Endodermal cell (in vitro differentiated cells): ENCODE measurements around the gene PLA2R1. TPM values are rescaled to one million over a fixed set of nuclear protein-coding genes. Genes with fewer than 3 reads are reported as not detected.
A peak's percentile ranks its signal among the peaks of the same experiment; 100 is the strongest.

Experiments used
- DNase-seq: peaks from one replicate; pipeline ENCODE4 v3.0.0-alpha.2; 2017
- H3K27ac ChIP-seq: 2 replicates; pipeline ENCODE4 v1.5.1; 2013; ENCODE audit warnings: mild to moderate bottlenecking, low read depth, low read length, moderate library complexity
- H3K27me3 ChIP-seq: 2 replicates; pipeline ENCODE4 v1.6.1; 2013; ENCODE audit warnings: mild to moderate bottlenecking, low read length, moderate library complexity; ENCODE audit not compliant: insufficient read depth, control insufficient read depth, poor library complexity, severe bottlenecking
- H3K36me3 ChIP-seq: 2 replicates; pipeline ENCODE4 v1.7.0; 2013; ENCODE audit warnings: mild to moderate bottlenecking, low read length, moderate library complexity; ENCODE audit not compliant: control insufficient read depth, insufficient read depth
- H3K4me1 ChIP-seq: one replicate; pipeline ENCODE4 v1.7.0; 2013; ENCODE audit warnings: low read length; ENCODE audit not compliant: control insufficient read depth, insufficient read depth
- H3K4me3 ChIP-seq: 2 replicates; pipeline ENCODE4 v1.5.1; 2013; ENCODE audit warnings: mild to moderate bottlenecking, low read length, moderate library complexity
- H3K9ac ChIP-seq: 2 replicates; pipeline ENCODE4 v1.6.1; 2013; ENCODE audit warnings: mild to moderate bottlenecking, low read length, moderate library complexity; ENCODE audit not compliant: poor library complexity, severe bottlenecking; ENCODE audit errors: extremely low read depth
- H3K9me3 ChIP-seq: 2 replicates; pipeline ENCODE4 v1.6.1; 2013; ENCODE audit warnings: mild to moderate bottlenecking, low read length, moderate library complexity; ENCODE audit not compliant: control insufficient read depth
- H3K27ac Mint-ChIP-seq: 2 replicates; pipeline ENCODE4 v1.8.0; 2020; ENCODE audit warnings: mixed read lengths
- H3K27me3 Mint-ChIP-seq: 2 replicates; pipeline ENCODE4 v1.8.0; 2021; ENCODE audit warnings: mild to moderate bottlenecking, mixed read lengths; ENCODE audit not compliant: insufficient read depth
- H3K36me3 Mint-ChIP-seq: 2 replicates; pipeline ENCODE4 v1.8.0; 2020; ENCODE audit warnings: low read depth, mixed read lengths
- H3K4me1 Mint-ChIP-seq: 2 replicates; pipeline ENCODE4 v1.8.0; 2020; ENCODE audit warnings: mixed read lengths
- H3K4me3 Mint-ChIP-seq: 2 replicates; pipeline ENCODE4 v1.8.0; 2020; ENCODE audit warnings: mild to moderate bottlenecking, moderate library complexity, mixed read lengths
- H3K9me3 Mint-ChIP-seq: 2 replicates; pipeline ENCODE4 v1.8.0; 2020; ENCODE audit warnings: mild to moderate bottlenecking, mixed read lengths
- WGBS, 2 experiments: methylation state at CpG; one replicate each; pipeline versions ENCODE4 v1.1.5 to v1.1.7; 2013; ENCODE audit warnings: missing lambda C conversion rate in 2 of 2, mixed read lengths in 1 of 2; ENCODE audit not compliant: insufficient coverage in 1 of 2, insufficient read length in 1 of 2; 5-methylcytosine and 5-hydroxymethylcytosine counted together
- total RNA-seq, 2 donors: library from RNA; stranded (reverse); fragmentation: NEBNext Ultra II Directional in 1 of 2; extraction: Animal tissue kit (Norgen Biotek cat#: 25700) in 1 of 2; gene quantifications; 2 replicates in 1 of 2; 3 replicates in 1 of 2; pipeline ENCODE4 v1.2.1, GENCODE V29; 2021
- TF ChIP-seq, protein P1 (sequence below): fragments of 200-600 bp; sonication (generic); conservative IDR thresholded peaks from 2 replicates; pipeline ENCODE4 v1.5.0; 2021; ENCODE audit warnings: antibody characterized with exemption, mild to moderate bottlenecking

The PLA2R1 gene
- total RNA-seq, 2 donors from 2014 or later = 1.4 to 1.8 TPM

DNA sequence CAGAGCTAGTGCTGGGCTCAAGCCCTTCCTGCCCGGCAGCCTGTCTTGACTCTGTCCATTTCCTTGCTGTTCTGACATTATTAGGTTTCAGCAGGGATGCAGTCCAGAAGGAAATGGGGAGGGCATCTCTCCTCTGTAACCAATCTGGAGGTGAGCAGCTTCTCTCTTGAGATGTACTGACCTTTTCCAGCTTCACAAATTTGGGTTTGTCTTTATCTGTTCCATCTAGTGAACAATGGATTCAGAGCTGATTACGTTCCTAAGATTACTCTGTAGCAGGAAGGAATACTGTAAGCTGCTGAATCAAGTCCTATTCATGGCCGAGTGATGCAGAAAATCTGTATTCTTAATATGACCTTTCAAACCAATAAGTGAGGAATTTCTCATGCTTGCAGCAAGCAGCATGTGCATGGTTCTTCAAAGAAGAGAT lies 11.0 kb downstream of the PLA2R1 start:
- 88% methylated on average over 2 to 3 of the region's 3 CpGs for WGBS, 2 experiments
- Histone ChIP-seq H3K4me3 (no peak overlapping the region), H3K9ac (no peak overlapping the region), H3K27ac (no peak overlapping the region), H3K36me3 (no peaks in the 10 kb centered on the region), H3K27me3 (no peaks in the 10 kb centered on the region), H3K9me3 (no peaks in the 10 kb centered on the region), H3K4me1 (peaks cover 11% of the 10 kb centered on the region)
- H3K36me3 Mint-ChIP-seq = no peaks in the 10 kb centered on the region
- H3K27me3 Mint-ChIP-seq = peaks cover 2% of the 10 kb centered on the region
- TF ChIP-seq, protein P1, sequence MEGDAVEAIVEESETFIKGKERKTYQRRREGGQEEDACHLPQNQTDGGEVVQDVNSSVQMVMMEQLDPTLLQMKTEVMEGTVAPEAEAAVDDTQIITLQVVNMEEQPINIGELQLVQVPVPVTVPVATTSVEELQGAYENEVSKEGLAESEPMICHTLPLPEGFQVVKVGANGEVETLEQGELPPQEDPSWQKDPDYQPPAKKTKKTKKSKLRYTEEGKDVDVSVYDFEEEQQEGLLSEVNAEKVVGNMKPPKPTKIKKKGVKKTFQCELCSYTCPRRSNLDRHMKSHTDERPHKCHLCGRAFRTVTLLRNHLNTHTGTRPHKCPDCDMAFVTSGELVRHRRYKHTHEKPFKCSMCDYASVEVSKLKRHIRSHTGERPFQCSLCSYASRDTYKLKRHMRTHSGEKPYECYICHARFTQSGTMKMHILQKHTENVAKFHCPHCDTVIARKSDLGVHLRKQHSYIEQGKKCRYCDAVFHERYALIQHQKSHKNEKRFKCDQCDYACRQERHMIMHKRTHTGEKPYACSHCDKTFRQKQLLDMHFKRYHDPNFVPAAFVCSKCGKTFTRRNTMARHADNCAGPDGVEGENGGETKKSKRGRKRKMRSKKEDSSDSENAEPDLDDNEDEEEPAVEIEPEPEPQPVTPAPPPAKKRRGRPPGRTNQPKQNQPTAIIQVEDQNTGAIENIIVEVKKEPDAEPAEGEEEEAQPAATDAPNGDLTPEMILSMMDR = no peak
- DNase-seq = no peak
- no peak overlapping the region for H3K4me3 Mint-ChIP-seq
- no peaks in the 10 kb centered on the region for H3K9me3 Mint-ChIP-seq
- H3K4me1 Mint-ChIP-seq = peaks cover 27% of the 10 kb centered on the region
- H3K27ac Mint-ChIP-seq = no peak overlapping the region

DNA sequence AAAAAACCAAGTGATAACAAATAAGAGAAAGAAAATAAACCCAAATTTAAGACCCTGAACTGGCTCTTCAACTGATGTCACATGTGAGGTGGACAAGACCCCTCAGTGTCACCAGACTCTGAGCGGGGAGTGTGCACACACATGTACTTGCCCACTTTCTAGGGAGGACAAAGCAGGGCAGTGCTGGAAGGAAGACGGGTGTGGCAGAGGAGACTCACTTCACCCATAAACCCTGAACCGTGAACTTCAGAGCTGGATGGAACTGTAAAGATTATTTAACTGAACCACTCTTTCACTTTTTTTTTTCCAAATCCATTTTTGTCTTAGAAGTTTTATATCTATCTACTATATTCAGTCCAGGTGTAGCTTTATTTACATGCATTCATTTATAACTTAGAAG lies 12.3 kb downstream of the PLA2R1 start:
- DNase-seq = no peak
- Histone ChIP-seq H3K9ac (no peak overlapping the region), H3K9me3 (no peaks in the 10 kb centered on the region), H3K27me3 (no peaks in the 10 kb centered on the region), H3K4me3 (no peak overlapping the region), H3K27ac (no peak overlapping the region), H3K4me1 (peaks cover 11% of the 10 kb centered on the region), H3K36me3 (no peaks in the 10 kb centered on the region)
- no peak overlapping the region for H3K4me3 Mint-ChIP-seq
- no peak overlapping the region for H3K27ac Mint-ChIP-seq
- TF ChIP-seq, protein P1 = no peak
- no peaks in the 10 kb centered on the region for H3K9me3 Mint-ChIP-seq
- no peaks in the 10 kb centered on the region for H3K27me3 Mint-ChIP-seq
- H3K4me1 Mint-ChIP-seq = peaks cover 27% of the 10 kb centered on the region
- WGBS, 2 experiments = 88 to 96% methylated on average over 1 to 3 of the region's 3 CpGs
- H3K36me3 Mint-ChIP-seq = no peaks in the 10 kb centered on the region

DNA sequence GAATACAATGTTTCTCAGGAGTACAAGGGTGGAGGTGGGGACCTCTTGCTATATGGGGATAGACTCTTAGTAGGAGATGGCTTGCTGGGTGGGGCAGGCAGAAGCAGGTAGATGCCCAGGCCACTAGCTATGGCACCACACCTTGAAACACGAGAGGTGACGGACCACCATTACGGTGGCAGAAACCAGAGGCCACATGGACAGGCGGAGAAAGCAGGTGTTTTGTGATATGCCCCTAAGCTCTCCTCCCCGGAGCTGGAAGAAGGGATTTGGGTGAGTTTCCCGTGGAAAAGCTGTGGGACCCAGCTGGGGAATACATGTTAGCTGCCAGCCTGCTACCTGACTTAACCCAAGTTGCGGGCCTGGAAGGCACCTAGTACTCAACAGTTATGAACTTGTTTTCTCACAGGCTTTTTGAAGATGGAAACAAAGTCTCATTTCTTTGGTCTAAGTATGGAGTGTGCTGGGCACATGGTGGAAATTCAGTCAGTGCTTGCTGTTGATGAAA lies 16.7 kb downstream of the PLA2R1 start:
- peaks cover 4% of the 10 kb centered on the region for H3K4me1 ChIP-seq
- H3K27ac ChIP-seq = no peak overlapping the region
- H3K9me3 ChIP-seq = no peaks in the 10 kb centered on the region
- no peak overlapping the region for H3K4me3 Mint-ChIP-seq
- 94 to 97% methylated on average over 3 to 7 of the region's 7 CpGs for WGBS, 2 experiments
- peak overlapping the region; percentile 21 for H3K27ac Mint-ChIP-seq
- H3K4me3 ChIP-seq = no peak overlapping the region
- H3K27me3 Mint-ChIP-seq = no peaks in the 10 kb centered on the region
- no peak overlapping the region for H3K9ac ChIP-seq
- no peaks in the 10 kb centered on the region for H3K9me3 Mint-ChIP-seq
- peaks cover 20% of the 10 kb centered on the region for H3K4me1 Mint-ChIP-seq
- H3K27me3 ChIP-seq = no peaks in the 10 kb centered on the region
- no peak for DNase-seq
- no peaks in the 10 kb centered on the region for H3K36me3 Mint-ChIP-seq
- TF ChIP-seq, protein P1 = no peak
- no peaks in the 10 kb centered on the region for H3K36me3 ChIP-seq
